HL-60/S4 treated with phorbol 12-myristate 13-acetate at 8.2 ng/mL for 4 days and 3 days (cell line): ENCODE data around the gene IRX3.

ENCODE experiments used
- in situ Hi-C: fragments of 300-500 bp; cut with MboI; formaldehyde crosslinking; loops from 2 replicates; pipeline ENCODE4 v1.15.0; 2022; ENCODE audit warnings: low sequenced_read_pairs

The IRX3 gene

GRCh38 chr16:54240271-54241129 lies 46.1 kb downstream of the IRX3 start:
- in situ Hi-C loops = no loop called here

- in situ Hi-C loops = no loop called here
Observed at GRCh38 chr16:54239456-54239855, 47.1 kb downstream of the IRX3 start.

DNA sequence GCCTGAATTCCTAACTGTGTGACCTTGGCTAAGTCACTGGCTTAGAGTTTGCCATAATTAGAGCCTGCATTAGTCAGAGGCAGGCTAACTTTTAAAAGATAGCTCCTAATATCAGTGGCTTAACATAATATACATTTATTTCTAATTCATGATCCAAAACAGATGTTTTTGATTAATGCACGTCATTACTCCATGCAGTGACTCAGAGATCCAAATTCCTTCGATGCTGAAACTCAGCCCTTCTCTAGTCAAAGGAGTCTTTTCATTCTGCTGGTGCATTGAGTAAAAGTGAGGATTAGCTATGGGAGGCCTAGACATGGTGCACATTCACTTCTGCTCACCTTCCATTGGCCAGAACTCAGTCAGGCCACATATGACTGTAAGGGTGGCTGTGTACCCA lies 49.8 kb downstream of the IRX3 start:
- in situ Hi-C loops = no loop called here

DNA sequence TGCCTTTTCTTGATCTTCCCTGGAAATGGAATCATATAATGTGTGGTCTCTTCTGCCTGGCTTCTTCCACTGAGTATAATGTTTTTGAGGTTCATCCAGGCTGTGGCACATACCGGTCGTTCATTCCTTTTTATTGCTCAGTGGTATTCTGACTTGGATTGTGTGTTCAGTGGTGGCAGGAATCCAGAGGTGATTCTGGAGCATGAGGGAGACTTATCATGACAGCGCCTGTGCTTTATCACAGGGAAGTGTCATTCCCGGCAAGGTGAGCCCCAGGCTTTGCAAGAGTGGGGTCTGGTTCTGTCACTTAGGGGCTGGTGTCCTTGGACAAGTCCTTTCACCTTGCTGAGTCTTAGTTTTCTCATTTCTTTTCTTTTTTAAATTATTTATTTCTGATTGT lies 53.0 kb downstream of the IRX3 start:
- in situ Hi-C loops = no loop called here
